HEK293 (cell line): ENCODE results near the gene TRMT10C.

Source experiments
- ATF2 ChIP-seq: fragments of 450-650 bp; formaldehyde crosslinking; IDR thresholded peaks from 2 replicates; pipeline ENCODE4 v1.5.1; 2016; ENCODE audit warnings: missing biosample characterization, missing genetic modification characterization, low read depth
- CTCF ChIP-seq: fragments of 450-650 bp; formaldehyde crosslinking; IDR thresholded peaks from 2 replicates; pipeline ENCODE4 v1.5.1; 2016; ENCODE audit warnings: missing biosample characterization, missing genetic modification characterization
- KLF17 ChIP-seq: fragments of 450-650 bp; formaldehyde crosslinking; IDR thresholded peaks from 2 replicates; pipeline ENCODE4 v1.5.1; 2016; ENCODE audit warnings: missing biosample characterization, missing genetic modification characterization
- MYNN ChIP-seq: fragments of 450-650 bp; formaldehyde crosslinking; IDR thresholded peaks from 2 replicates; pipeline ENCODE4 v1.5.1; 2016; ENCODE audit warnings: missing biosample characterization, missing genetic modification characterization, borderline replicate concordance
- WT1 ChIP-seq: fragments of 450-650 bp; formaldehyde crosslinking; IDR thresholded peaks from 2 replicates; pipeline ENCODE4 v1.5.1; 2016; ENCODE audit warnings: missing biosample characterization, missing genetic modification characterization
- ZBTB26 ChIP-seq: fragments of 450-650 bp; formaldehyde crosslinking; optimal IDR thresholded peaks from 2 replicates; pipeline ENCODE3; 2016; ENCODE audit warnings: missing biosample characterization, mild to moderate bottlenecking, missing genetic modification characterization
- ZNF175 ChIP-seq: fragments of 450-650 bp; formaldehyde crosslinking; IDR thresholded peaks from 2 replicates; pipeline ENCODE4 v1.5.1; 2016; ENCODE audit warnings: missing biosample characterization, missing genetic modification characterization
- ZNF433 ChIP-seq: fragments of 450-650 bp; formaldehyde crosslinking; IDR thresholded peaks from 2 replicates; pipeline ENCODE4 v1.5.1; 2016; ENCODE audit warnings: missing biosample characterization, missing genetic modification characterization, low read depth
- ZNF692 ChIP-seq: fragments of 450-650 bp; formaldehyde crosslinking; IDR thresholded peaks from 2 replicates; pipeline ENCODE4 v1.5.1; 2016; ENCODE audit warnings: missing biosample characterization, missing genetic modification characterization

GRCh38 chr3:101567528-101568317, 6.1 kb downstream of the TRMT10C start:
- TF ChIP-seq ZNF692 (tag by site-specific recombination) (no peak), MYNN (no peak), ZNF175 (tag by site-specific recombination) (no peak), ZNF433 (tag by site-specific recombination) (no peak), KLF17 (tag by site-specific recombination) (no peak), CTCF (tag by site-specific recombination) (no peak), ZBTB26 (tag by site-specific recombination) (no peak), WT1 (no peak), ATF2 (tag by site-specific recombination) (no peak)
